ENCODE results near the gene PRDX6. TPM values are rescaled to one million over a fixed set of nuclear protein-coding genes. Genes with fewer than 3 reads are reported as not detected.
"Not testable (repeated sequence)": the region's sequence is repeated elsewhere in the genome, so short reads cannot be mapped to it uniquely, and the experiment has no call there.

Gene PRDX6, protein sequence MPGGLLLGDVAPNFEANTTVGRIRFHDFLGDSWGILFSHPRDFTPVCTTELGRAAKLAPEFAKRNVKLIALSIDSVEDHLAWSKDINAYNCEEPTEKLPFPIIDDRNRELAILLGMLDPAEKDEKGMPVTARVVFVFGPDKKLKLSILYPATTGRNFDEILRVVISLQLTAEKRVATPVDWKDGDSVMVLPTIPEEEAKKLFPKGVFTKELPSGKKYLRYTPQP
- 409 and 601 TPM in 2 replicates for total RNA-seq
- polyA plus RNA-seq (2012): 380 TPM

- peak; percentile 89 for DNase-seq (ENCODE audit: low read depth)
Observed at GRCh38 chr1:173477286-173478093, at the start of gene PRDX6. Gene PRDX6, plus strand, starts transcription at chr1:173477335. Its CDS starts 63 bp downstream, at chr1:173477398.

DNA sequence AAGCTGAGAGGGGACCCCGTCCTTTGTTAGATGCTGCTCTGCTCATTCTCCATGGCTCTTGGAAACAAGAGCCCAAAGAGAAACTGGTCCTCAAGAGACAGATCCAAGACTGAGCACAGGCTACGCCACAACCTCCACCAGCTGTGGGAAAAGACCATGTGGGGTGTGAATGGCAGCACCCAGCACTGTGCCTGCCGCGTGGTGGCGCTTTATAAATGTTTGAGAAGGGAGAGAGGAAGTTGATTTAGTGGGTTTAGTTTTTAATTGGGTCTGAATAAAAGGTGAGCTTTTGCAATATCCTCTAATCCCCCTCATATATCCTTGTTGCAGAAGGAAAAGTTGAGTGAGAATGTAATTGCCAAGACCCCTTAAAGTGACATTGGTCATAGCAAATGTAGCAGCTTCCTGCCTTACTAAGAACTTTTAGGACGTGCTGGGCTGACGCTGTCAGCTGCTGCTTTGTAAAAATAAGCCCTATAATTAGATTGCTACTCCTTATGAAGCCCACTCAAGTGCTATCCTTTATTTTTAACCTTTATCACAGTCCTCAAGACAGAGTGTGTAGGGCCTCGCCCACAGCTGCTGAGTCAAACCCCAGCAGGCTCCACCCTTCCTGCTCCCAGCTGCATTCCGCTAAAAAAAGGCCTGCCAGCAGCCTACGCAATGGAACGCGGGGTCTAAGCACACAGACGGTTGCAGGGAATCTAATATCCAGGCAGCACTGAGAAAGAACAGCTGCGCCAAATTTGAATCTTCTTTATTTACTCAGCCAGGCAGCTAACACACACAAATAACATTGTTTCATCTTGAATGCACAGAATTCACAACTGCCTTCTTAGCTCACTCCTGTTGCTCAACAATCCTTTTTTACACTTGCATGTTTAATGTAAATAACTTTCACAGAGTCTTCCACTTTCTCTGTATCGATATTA is 47.4 kb upstream of the PRDX6 start:
- peak; percentile 99 for DNase-seq (ENCODE audit: low read depth)

GRCh38 chr1:173430677-173431303 is 46.3 kb upstream of the PRDX6 start:
- DNase-seq (ENCODE audit: low read depth): peak; percentile 77

DNA sequence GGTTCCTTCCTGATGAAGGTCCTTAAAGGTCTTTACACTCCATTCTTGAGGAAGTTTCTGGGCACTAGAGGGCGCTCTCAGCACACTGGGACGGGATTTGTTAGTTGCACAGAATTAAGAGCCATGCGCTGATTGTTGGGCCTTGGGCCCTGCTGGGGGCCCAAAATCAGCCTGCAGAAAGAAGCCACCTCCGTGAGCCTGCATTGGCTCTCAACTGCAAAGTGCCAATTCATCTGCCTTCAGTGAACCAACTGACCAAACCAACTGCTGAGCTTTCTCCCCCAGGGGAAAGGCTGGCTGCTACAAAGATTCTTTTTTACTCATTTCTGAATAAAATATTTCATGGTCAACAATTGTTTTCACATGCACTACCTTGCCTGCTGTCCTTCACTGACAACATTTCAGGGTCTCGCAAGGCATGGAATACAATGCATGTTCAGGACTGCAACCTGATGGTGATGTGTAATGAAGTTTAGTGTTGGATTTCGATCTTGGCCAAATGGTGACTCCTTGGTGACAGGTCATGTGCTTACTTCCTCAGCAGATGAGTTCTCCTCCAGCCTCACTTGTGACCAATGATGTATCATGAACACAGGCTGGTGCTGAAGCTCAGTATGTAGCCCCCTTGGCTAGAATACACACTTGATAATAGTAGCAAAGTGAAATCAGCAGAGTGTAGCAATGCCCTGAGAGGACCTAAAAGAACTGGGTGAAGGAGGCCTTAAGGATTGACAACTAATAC is 45.7 kb upstream of the PRDX6 start:
- DNase-seq (ENCODE audit: low read depth): peak; percentile 97

GRCh38 chr1:173432331-173432730 is 44.8 kb upstream of the PRDX6 start:
- DNase-seq (ENCODE audit: low read depth): no peak

DNA sequence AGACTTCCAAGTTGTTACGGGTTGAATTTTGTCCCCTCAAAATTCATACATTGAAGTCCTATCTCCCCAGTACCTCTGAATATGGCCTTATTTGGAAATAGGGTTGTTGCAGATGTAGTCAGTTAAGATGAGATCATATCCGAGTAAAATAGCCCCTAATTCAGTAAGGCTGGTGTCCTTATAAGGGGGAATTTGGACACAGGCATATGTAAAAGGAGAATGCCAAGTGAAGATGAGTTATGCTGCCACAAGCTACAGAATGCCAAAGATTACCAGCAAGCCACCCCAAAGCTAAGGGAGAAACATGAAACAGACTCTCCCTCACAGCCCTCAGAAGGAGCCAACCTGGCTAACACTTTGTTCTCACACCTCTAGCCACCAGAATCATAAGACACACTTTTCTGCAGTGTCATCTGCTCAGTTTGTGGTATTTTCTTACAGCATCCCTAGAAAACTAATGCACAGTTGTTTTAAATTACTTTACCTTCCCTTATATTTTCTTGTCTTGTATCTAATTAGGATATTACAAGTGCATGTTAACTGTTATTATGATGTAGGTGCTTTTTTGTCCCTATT is 43.3 kb upstream of the PRDX6 start:
- DNase-seq (ENCODE audit: low read depth): no peak

DNA sequence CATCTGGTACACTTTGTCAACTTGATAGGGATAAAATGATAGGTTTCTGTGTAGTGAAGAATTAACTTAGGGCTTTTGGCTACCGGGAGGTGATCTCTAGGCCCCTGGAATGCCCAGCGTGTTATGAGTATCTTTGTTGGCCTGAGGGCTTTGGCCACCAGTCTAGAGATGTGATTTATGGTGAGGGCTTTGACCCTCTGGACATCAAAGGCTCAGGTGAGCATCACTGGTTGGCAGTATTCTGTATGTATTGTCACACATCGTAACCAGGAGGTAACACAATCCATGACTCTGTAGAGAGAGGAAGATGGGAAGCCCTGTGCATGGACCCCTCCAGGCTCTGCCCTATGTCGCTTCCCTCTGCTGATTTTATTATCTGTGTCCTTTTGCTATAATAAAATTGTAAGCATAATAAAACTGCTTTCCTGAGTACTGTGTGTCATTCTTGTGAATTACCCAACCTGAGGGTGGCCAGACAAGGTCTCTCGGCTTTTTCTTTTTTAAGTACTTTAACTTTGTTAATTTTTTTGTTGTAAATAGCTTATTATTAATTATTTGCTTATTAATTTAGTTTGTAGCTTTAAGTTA is 40.2 kb upstream of the PRDX6 start:
- no peak for DNase-seq (ENCODE audit: low read depth)

- DNase-seq (ENCODE audit: low read depth): no peak
Observed at GRCh38 chr1:173438675-173439074, 38.5 kb upstream of the PRDX6 start.

DNA sequence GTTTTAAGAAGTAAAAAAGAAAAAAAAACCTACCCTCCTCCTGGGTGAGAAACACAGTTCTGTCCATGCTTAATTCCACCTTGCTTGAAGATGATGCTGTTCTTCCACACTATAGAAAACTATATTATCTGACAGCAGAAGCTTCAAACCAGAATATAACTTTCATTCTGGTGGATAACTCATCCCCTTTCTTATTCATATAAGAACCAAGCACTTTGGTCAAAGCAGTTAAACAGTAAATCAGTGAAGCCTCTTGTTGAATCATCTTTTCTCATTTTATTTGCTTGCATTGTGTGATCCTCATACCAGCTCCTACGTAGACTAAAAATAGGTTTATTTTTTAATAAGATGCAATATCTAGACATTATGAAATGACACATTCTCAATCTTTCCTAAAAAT is 36.7 kb upstream of the PRDX6 start:
- DNase-seq (ENCODE audit: low read depth): no peak

GRCh38 chr1:173444757-173445156 is 32.4 kb upstream of the PRDX6 start:
- DNase-seq (ENCODE audit: low read depth): no peak

DNA sequence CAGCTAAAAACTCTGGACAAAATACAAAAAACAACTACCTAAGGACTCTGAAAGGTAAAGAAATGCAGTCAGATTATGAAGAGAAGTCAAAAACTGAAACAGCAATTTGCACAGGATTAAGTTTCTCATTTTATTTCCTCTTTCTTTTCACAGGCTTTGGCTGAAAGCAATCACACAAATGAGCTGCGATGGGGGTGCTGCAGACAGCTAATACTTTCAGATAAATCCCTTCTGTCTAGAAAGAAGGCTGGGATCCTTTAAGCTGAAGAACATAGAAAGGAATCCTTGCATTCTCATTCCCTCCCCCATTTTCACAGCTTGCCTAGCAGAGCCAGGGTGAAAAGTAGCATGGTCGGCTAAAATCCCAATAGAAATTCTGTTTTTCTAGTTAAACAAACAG is 32.0 kb upstream of the PRDX6 start:
- no peak for DNase-seq (ENCODE audit: low read depth)

GRCh38 chr1:173445656-173446055 is 31.5 kb upstream of the PRDX6 start:
- no peak for DNase-seq (ENCODE audit: low read depth)

DNA sequence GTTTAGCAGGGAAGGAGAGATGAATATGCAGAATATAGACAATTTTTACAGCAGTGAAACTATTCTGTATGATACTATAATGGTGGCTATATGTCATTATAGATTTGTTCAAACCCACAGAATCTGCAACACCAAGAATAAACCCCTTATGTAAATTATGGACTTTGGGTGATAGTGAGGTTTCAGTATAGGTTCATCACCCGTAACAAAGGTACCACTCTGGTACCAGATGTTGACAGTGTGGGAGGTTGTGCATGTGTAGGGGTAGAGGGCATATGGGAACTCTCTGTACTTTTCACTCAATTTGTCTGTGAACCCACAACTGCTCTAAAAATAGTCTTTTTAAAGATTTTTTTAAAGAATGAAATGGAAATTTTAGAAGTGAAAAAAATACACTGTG is 29.9 kb upstream of the PRDX6 start:
- no peak for DNase-seq (ENCODE audit: low read depth)

- no peak for DNase-seq (ENCODE audit: low read depth)
Observed at GRCh38 chr1:173448945-173449344, 28.2 kb upstream of the PRDX6 start.

DNA sequence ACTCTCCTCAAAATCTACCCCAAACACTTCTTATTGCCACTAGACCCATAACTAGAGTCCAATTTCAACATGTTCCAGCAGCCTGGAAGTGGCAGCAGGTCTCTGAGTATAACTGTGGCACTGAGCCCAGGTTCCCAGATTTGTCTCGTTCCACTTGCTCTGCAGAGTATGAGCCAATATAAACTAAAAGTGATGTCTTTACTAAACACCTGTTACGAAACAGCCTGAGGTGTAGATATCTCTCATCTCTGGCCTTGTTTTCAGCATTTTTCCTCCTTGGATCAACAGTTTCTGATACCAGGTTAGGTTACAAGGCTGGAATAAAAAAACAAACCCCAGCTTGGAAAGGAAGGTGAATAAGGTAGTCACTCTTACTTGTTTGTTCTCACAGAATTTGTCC is 25.2 kb upstream of the PRDX6 start:
- DNase-seq (ENCODE audit: low read depth): no peak

- no peak for DNase-seq (ENCODE audit: low read depth)
Observed at GRCh38 chr1:173453982-173454381, 23.2 kb upstream of the PRDX6 start.

DNA sequence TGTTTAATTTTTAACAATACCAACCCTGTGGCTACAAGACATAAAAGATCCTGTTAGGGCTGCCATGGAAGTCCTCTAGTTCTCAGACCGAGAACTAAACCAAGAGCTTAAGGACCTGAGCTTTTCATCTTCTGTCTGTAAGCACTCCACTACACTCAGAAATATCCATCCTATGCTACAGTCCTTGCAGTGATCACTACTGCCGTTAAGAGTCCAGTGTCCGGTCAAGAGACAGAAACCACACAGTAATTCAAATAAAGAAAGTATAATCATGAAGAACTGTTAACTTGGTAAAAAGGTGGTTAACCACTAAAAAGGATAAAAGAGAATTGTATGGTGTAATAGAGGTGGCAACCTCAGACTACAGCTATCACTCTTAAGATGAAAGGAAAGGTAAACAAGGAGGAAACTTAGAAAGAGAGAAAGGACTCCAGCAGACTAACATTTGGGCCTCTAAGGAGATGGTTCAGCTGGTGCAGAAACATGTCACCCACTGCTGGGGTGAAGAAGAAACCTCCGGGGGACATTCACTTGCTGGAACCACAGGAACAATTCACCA is 22.1 kb upstream of the PRDX6 start:
- no peak for DNase-seq (ENCODE audit: low read depth)

DNA sequence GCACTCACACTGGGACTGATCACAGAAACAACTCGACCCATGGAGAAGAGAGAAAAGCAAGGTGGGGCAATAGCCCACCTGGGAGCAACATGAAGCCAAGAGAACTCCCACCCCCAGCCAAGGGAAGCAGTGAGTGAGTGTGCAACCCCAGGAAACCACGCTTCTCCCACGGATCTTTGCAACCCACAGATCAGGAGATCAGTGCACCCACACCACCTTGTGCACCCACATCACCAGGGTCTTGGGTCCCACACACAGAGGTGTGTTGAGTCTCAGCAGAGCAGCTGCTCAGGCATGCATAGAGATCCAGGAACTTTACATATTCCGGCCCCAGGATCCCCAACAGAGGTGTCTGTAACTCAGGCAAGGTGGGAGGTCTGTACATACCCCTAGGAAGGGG is 17.2 kb upstream of the PRDX6 start:
- no peak for DNase-seq (ENCODE audit: low read depth)

DNA sequence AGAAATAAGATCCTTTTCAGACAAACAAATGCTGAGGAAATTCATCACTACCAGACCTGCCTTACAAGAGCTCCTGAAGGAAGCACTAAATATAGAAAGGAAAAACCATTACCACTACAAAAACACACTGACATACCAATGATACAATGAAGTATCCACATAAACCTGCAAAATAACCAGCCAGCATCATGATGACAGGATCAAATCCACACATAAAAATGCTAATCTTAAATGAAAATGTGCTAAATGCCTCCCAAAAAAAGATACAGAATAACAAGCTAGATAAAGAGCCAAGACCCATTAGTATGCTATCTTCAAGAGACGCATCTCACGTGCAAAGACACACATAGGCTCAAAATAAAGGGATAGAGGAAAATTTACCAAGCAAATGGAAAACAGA is 14.5 kb upstream of the PRDX6 start:
- DNase-seq (ENCODE audit: low read depth): not testable (repeated sequence)

All from myocyte (in vitro differentiated cells).